OCI-LY3 (cell line): ENCODE data around the gene TRIP4.

ENCODE experiments used
- H2AFZ ChIP-seq: fragments of 200-600, 300-600 bp; shearing (Covaris generic); 2 replicates; pipeline ENCODE4 v1.6.0; 2014; ENCODE audit warnings: antibody characterized with exemption, low read depth, low read length
- H3K27ac ChIP-seq: fragments of 200-600, 300-600 bp; sonication (generic); 2 replicates; pipeline ENCODE4 v1.5.1; 2014; ENCODE audit warnings: mild to moderate bottlenecking, low read length, moderate library complexity, mixed read lengths
- H3K27me3 ChIP-seq: fragments of 200-600, 300-600 bp; sonication (generic); 2 replicates; pipeline ENCODE4 v1.6.1; 2014; ENCODE audit warnings: low read depth, low read length, mixed read lengths
- H3K36me3 ChIP-seq: fragments of 200-600, 300-600 bp; sonication (generic); replicated peaks from 2 replicates; pipeline ENCODE3; 2014; ENCODE audit warnings: low read depth, low read length, mixed read lengths
- H3K4me1 ChIP-seq: fragments of 300-600, 200-600 bp; sonication (generic); 2 replicates; pipeline ENCODE4 v1.6.1; 2014; ENCODE audit warnings: low read length, mixed read lengths
- H3K4me2 ChIP-seq: fragments of 200-600, 300-600 bp; sonication (generic); 2 replicates; pipeline ENCODE4 v1.6.1; 2014; ENCODE audit warnings: low read length, mixed read lengths
- H3K4me3 ChIP-seq: fragments of 300-600, 200-600 bp; sonication (generic); 2 replicates; pipeline ENCODE4 v1.5.1; 2014; ENCODE audit warnings: antibody characterized with exemption, mild to moderate bottlenecking, low read length, moderate library complexity
- H3K79me2 ChIP-seq: fragments of 300-600, 200-600 bp; shearing (Covaris generic); 2 replicates; pipeline ENCODE4 v1.6.1; 2014; ENCODE audit warnings: mild to moderate bottlenecking, low read length, mixed read lengths
- H3K9ac ChIP-seq: fragments of 300-600, 200-600 bp; shearing (Covaris generic); 2 replicates; pipeline ENCODE4 v1.6.0; 2014; ENCODE audit warnings: mild to moderate bottlenecking, low read length, moderate library complexity
- H3K9me3 ChIP-seq: fragments of 200-600, 300-600 bp; shearing (Covaris generic); 2 replicates; pipeline ENCODE4 v1.6.1; 2014; ENCODE audit warnings: low read length, mixed read lengths; ENCODE audit not compliant: insufficient read depth
- H4K20me1 ChIP-seq: fragments of 200-600, 300-600 bp; sonication (generic); 2 replicates; pipeline ENCODE4 v1.6.1; 2016; ENCODE audit warnings: low read length, mixed read lengths; ENCODE audit not compliant: insufficient read depth
- EZH2phosphoT487 ChIP-seq: fragments of 200-600 bp; shearing (Covaris generic); IDR thresholded peaks from 2 replicates; pipeline ENCODE4 v1.6.1; 2018; ENCODE audit warnings: antibody characterized with exemption, mixed run types, low read depth
- TF ChIP-seq, protein P1 (sequence below): fragments of 200-600, 300-600 bp; sonication (generic); IDR thresholded peaks from 2 replicates; pipeline ENCODE4 v1.5.1; 2014; ENCODE audit warnings: antibody characterized with exemption, low read length, low read depth

TRIP4 gene

DNA sequence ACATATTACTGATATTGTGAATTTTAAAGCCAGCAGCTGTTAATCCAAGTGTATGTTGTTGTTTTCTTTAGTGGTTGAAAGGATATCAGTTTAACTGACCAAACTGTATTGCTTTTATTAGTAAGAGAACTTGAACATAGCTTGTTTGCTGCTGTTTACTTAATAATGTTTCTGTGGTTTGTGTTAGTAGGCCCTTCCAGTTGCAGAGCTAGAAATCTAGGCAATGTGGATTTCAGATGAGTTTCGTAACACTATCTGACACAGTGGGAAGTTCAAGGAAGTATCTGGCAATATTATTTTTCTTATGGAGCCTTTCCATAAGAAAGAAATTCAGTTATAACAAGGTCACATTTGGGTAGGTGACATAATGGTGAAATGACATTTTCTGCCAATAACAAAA lies 91.2 kb downstream of the TRIP4 start:
- Histone ChIP-seq H3K4me2 (no peak overlapping the region), H3K79me2 (peaks cover 14% of the 10 kb centered on the region), H2AFZ (no peak overlapping the region), H3K9ac (no peak overlapping the region), H3K4me1 (no peaks in the 10 kb centered on the region), H3K9me3 (no peaks in the 10 kb centered on the region), H4K20me1 (peaks cover 8% of the 10 kb centered on the region; the same call in 1 of the 2 replicates), H3K27ac (no peak overlapping the region), H3K27me3 (no peaks in the 10 kb centered on the region), H3K36me3 (peaks cover 5% of the 10 kb centered on the region), H3K4me3 (no peak overlapping the region)
- TF ChIP-seq, protein P1, sequence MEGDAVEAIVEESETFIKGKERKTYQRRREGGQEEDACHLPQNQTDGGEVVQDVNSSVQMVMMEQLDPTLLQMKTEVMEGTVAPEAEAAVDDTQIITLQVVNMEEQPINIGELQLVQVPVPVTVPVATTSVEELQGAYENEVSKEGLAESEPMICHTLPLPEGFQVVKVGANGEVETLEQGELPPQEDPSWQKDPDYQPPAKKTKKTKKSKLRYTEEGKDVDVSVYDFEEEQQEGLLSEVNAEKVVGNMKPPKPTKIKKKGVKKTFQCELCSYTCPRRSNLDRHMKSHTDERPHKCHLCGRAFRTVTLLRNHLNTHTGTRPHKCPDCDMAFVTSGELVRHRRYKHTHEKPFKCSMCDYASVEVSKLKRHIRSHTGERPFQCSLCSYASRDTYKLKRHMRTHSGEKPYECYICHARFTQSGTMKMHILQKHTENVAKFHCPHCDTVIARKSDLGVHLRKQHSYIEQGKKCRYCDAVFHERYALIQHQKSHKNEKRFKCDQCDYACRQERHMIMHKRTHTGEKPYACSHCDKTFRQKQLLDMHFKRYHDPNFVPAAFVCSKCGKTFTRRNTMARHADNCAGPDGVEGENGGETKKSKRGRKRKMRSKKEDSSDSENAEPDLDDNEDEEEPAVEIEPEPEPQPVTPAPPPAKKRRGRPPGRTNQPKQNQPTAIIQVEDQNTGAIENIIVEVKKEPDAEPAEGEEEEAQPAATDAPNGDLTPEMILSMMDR: no peak
- no peak for TF ChIP-seq EZH2phosphoT487

GRCh38 chr15:64480891-64481290 lies 93.3 kb downstream of the TRIP4 start:
- no peaks in the 10 kb centered on the region for H3K27me3 ChIP-seq
- H3K4me1 ChIP-seq: no peaks in the 10 kb centered on the region
- no peaks in the 10 kb centered on the region for H3K9me3 ChIP-seq
- H2AFZ ChIP-seq: no peak overlapping the region
- no peak overlapping the region for H3K4me3 ChIP-seq
- no peak overlapping the region for H3K4me2 ChIP-seq
- H4K20me1 ChIP-seq: peaks cover 4% of the 10 kb centered on the region; the same call in 1 of the 2 replicates
- TF ChIP-seq EZH2phosphoT487: no peak
- TF ChIP-seq, protein P1: no peak
- H3K79me2 ChIP-seq: peaks cover 11% of the 10 kb centered on the region
- no peak overlapping the region for H3K27ac ChIP-seq
- no peak overlapping the region for H3K9ac ChIP-seq
- H3K36me3 ChIP-seq: peaks cover under 1% of the 10 kb centered on the region

- Histone ChIP-seq H4K20me1 (no peaks in the 10 kb centered on the region), H3K4me1 (no peaks in the 10 kb centered on the region), H3K36me3 (no peaks in the 10 kb centered on the region), H3K9me3 (no peaks in the 10 kb centered on the region), H2AFZ (no peak overlapping the region), H3K4me3 (no peak overlapping the region), H3K27ac (no peak overlapping the region), H3K79me2 (peaks cover 3% of the 10 kb centered on the region; the same call in 1 of the 2 replicates), H3K4me2 (no peak overlapping the region), H3K9ac (no peak overlapping the region), H3K27me3 (no peaks in the 10 kb centered on the region)
- TF ChIP-seq, protein P1: no peak
- TF ChIP-seq EZH2phosphoT487: no peak
Observed at GRCh38 chr15:64483749-64484148, 96.1 kb downstream of the TRIP4 start.

DNA sequence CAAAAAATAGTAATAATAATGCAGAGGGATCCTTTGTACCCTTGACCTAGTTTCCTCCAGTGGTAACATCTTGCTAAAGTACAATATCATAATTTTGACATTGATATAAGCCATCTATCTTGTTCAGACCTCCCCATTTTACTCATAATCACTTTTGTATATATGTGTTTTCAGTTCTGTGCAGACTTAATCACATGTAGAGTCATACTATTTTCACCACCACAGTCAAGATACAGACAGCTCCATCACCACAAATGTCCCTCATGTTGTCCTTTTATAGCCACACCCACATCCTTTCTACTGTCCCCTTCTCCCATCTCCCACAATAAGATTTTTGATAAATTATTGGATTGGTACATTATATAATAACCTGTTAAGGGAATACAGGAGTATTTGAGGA lies 98.2 kb downstream of the TRIP4 start:
- no peak overlapping the region for H3K4me3 ChIP-seq
- H3K79me2 ChIP-seq: peaks cover 3% of the 10 kb centered on the region; the same call in 1 of the 2 replicates
- no peaks in the 10 kb centered on the region for H3K9me3 ChIP-seq

More for the DNA sequence above, 98.2 kb downstream of the TRIP4 start:
- Histone ChIP-seq H2AFZ (no peak overlapping the region), H3K27me3 (no peaks in the 10 kb centered on the region), H3K36me3 (no peaks in the 10 kb centered on the region), H3K4me1 (no peaks in the 10 kb centered on the region), H3K4me2 (no peak overlapping the region), H3K9ac (no peak overlapping the region), H3K27ac (no peak overlapping the region), H4K20me1 (no peaks in the 10 kb centered on the region)
- TF ChIP-seq, protein P1: no peak
- TF ChIP-seq EZH2phosphoT487: no peak
